DOHH2 (cell line): ENCODE results near the gene SEC22A.

Experiments used
- H3F3A ChIP-seq: fragments of 200-600 bp; sonication (generic), shearing (Covaris generic); 2 replicates; pipeline ENCODE4 v1.6.0; 2016; ENCODE audit warnings: antibody characterized with exemption, mild to moderate bottlenecking; ENCODE audit not compliant: control insufficient read depth, insufficient read depth
- H3K27ac ChIP-seq: fragments of 200-600 bp; sonication (generic); 2 replicates; pipeline ENCODE4 v1.5.1; 2014; ENCODE audit warnings: low read depth, mild to moderate bottlenecking, low read length, moderate library complexity
- H3K27me3 ChIP-seq: fragments of 200-600 bp; sonication (generic); 2 replicates; pipeline ENCODE4 v1.6.1; 2014; ENCODE audit warnings: mild to moderate bottlenecking, low read length, mixed read lengths; ENCODE audit not compliant: control insufficient read depth
- H3K36me3 ChIP-seq: fragments of 200-600 bp; sonication (generic); 2 replicates; pipeline ENCODE4 v1.6.1; 2014; ENCODE audit warnings: mild to moderate bottlenecking, low read length, moderate library complexity, mixed read lengths; ENCODE audit not compliant: control insufficient read depth
- H3K4me1 ChIP-seq: fragments of 200-600 bp; sonication (generic); 2 replicates; pipeline ENCODE4 v1.6.1; 2014; ENCODE audit warnings: mild to moderate bottlenecking, low read length, mixed read lengths; ENCODE audit not compliant: control insufficient read depth
- H3K4me2 ChIP-seq: fragments of 200-600 bp; sonication (generic); 2 replicates; pipeline ENCODE4 v1.6.0; 2014; ENCODE audit warnings: mild to moderate bottlenecking, low read length, moderate library complexity
- H3K4me3 ChIP-seq: fragments of 200-600 bp; sonication (generic); 2 replicates; pipeline ENCODE4 v1.5.1; 2014; ENCODE audit warnings: mild to moderate bottlenecking, low read length, mixed read lengths
- H3K79me2 ChIP-seq: fragments of 200-600 bp; sonication (generic); 2 replicates; pipeline ENCODE4 v1.6.1; 2014; ENCODE audit warnings: mild to moderate bottlenecking, low read length, mixed read lengths; ENCODE audit not compliant: control insufficient read depth
- H3K9me2 ChIP-seq: fragments of 200-600 bp; sonication (generic); replicated peaks from 2 replicates; pipeline ENCODE4 v1.6.1; 2014; ENCODE audit warnings: mild to moderate bottlenecking, low read length, mixed read lengths; ENCODE audit not compliant: control insufficient read depth
- H3K9me3 ChIP-seq: fragments of 200-600 bp; sonication (generic); 2 replicates; pipeline ENCODE4 v1.6.1; 2014; ENCODE audit warnings: antibody characterized with exemption, low read length, mixed read lengths; ENCODE audit not compliant: control insufficient read depth, insufficient read depth
- H4K20me1 ChIP-seq: fragments of 200-600 bp; sonication (generic); 2 replicates; pipeline ENCODE4 v1.6.0; 2014; ENCODE audit warnings: low read depth, mild to moderate bottlenecking, antibody characterized with exemption, low read length, moderate library complexity; ENCODE audit not compliant: control insufficient read depth, insufficient read depth
- CTCF ChIP-seq: fragments of 200-600 bp; sonication (generic); IDR thresholded peaks from one replicate; pipeline ENCODE4 v1.5.1; 2014; ENCODE audit warnings: antibody characterized with exemption, mild to moderate bottlenecking, low read depth, low read length; ENCODE audit not compliant: poor library complexity, severe bottlenecking
- EZH2phosphoT487 ChIP-seq: fragments of 200-600 bp; sonication (generic); IDR thresholded peaks from 2 replicates; pipeline ENCODE4 v1.6.1; 2017; ENCODE audit warnings: borderline replicate concordance, mild to moderate bottlenecking, antibody characterized with exemption, low read length, moderate library complexity, mixed read lengths

SEC22A gene

GRCh38 chr3:123284399-123285010, 82.8 kb downstream of the SEC22A start:
- TF ChIP-seq CTCF (no peak), EZH2phosphoT487 (no peak)

GRCh38 chr3:123285066-123285465, 83.3 kb downstream of the SEC22A start:
- no peak overlapping the region for H3K27ac ChIP-seq

More at GRCh38 chr3:123284399-123285010, 82.8 kb downstream of the SEC22A start:
- Histone ChIP-seq H3K4me1 (no peaks in the 10 kb centered on the region), H3K79me2 (no peaks in the 10 kb centered on the region), H3K27ac (no peak overlapping the region), H3F3A (no peaks in the 10 kb centered on the region), H3K4me2 (no peak overlapping the region), H3K4me3 (no peak overlapping the region), H3K9me2 (no peaks in the 10 kb centered on the region), H3K27me3 (no peaks in the 10 kb centered on the region), H3K36me3 (no peaks in the 10 kb centered on the region), H4K20me1 (no peaks in the 10 kb centered on the region), H3K9me3 (no peaks in the 10 kb centered on the region)

GRCh38 chr3:123285479-123285878, 83.7 kb downstream of the SEC22A start:
- H3K9me3 ChIP-seq = no peaks in the 10 kb centered on the region
- H3K4me1 ChIP-seq = no peaks in the 10 kb centered on the region
- H3K9me2 ChIP-seq = no peaks in the 10 kb centered on the region
- H3K79me2 ChIP-seq = no peaks in the 10 kb centered on the region
- H3K4me3 ChIP-seq = no peak overlapping the region
- no peak overlapping the region for H3K27ac ChIP-seq
- H3K4me2 ChIP-seq = no peak overlapping the region
- no peaks in the 10 kb centered on the region for H4K20me1 ChIP-seq
- H3K36me3 ChIP-seq = no peaks in the 10 kb centered on the region
- TF ChIP-seq CTCF (no peak), EZH2phosphoT487 (no peak)
- H3K27me3 ChIP-seq = no peaks in the 10 kb centered on the region
- no peaks in the 10 kb centered on the region for H3F3A ChIP-seq

More at GRCh38 chr3:123285066-123285465, 83.3 kb downstream of the SEC22A start:
- Histone ChIP-seq H3K79me2 (no peaks in the 10 kb centered on the region), H3K4me2 (no peak overlapping the region), H3K36me3 (no peaks in the 10 kb centered on the region), H3K27me3 (no peaks in the 10 kb centered on the region), H3K4me1 (no peaks in the 10 kb centered on the region), H3K9me3 (no peaks in the 10 kb centered on the region), H4K20me1 (no peaks in the 10 kb centered on the region), H3K9me2 (no peaks in the 10 kb centered on the region), H3K4me3 (no peak overlapping the region), H3F3A (no peaks in the 10 kb centered on the region)
- TF ChIP-seq EZH2phosphoT487 (no peak), CTCF (no peak)
